ENCODE measurements around the gene HCN3.

GRCh38 chr1:155251566-155251965 is 25.7 kb upstream of the HCN3 start:
- no peak for TF ChIP-seq SIN3A (IDR thresholded peaks at IDR 0.05; ENCODE audit: borderline replicate concordance, insufficient read depth, low read length)
- TF ChIP-seq POLR2AphosphoS5 (IDR thresholded peaks at IDR 0.05; ENCODE audit: low read depth, low read length), result no peak
- no peak for TF ChIP-seq TAF1 (IDR thresholded peaks at IDR 0.05; ENCODE audit: borderline replicate concordance, insufficient read depth, low read length)
- TF ChIP-seq, protein P1, sequence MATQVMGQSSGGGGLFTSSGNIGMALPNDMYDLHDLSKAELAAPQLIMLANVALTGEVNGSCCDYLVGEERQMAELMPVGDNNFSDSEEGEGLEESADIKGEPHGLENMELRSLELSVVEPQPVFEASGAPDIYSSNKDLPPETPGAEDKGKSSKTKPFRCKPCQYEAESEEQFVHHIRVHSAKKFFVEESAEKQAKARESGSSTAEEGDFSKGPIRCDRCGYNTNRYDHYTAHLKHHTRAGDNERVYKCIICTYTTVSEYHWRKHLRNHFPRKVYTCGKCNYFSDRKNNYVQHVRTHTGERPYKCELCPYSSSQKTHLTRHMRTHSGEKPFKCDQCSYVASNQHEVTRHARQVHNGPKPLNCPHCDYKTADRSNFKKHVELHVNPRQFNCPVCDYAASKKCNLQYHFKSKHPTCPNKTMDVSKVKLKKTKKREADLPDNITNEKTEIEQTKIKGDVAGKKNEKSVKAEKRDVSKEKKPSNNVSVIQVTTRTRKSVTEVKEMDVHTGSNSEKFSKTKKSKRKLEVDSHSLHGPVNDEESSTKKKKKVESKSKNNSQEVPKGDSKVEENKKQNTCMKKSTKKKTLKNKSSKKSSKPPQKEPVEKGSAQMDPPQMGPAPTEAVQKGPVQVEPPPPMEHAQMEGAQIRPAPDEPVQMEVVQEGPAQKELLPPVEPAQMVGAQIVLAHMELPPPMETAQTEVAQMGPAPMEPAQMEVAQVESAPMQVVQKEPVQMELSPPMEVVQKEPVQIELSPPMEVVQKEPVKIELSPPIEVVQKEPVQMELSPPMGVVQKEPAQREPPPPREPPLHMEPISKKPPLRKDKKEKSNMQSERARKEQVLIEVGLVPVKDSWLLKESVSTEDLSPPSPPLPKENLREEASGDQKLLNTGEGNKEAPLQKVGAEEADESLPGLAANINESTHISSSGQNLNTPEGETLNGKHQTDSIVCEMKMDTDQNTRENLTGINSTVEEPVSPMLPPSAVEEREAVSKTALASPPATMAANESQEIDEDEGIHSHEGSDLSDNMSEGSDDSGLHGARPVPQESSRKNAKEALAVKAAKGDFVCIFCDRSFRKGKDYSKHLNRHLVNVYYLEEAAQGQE (IDR thresholded peaks at IDR 0.05; ENCODE audit: insufficient read depth in 1 of 2, low read depth in 2 of 2, low read length in 2 of 2), result no peak
